HEK293 (cell line): Measurements from ENCODE around the gene DCBLD2.

Experiments
- REST ChIP-seq: fragments of 450-650 bp; formaldehyde crosslinking; IDR thresholded peaks from 2 replicates; pipeline ENCODE4 v1.5.1; 2016; ENCODE audit warnings: missing biosample characterization, missing genetic modification characterization
- SALL2 ChIP-seq: fragments of 450-650 bp; formaldehyde crosslinking; IDR thresholded peaks from 2 replicates; pipeline ENCODE4 v1.5.0; 2017; ENCODE audit warnings: missing biosample characterization, mild to moderate bottlenecking, missing genetic modification characterization, borderline replicate concordance
- ZFP37 ChIP-seq: fragments of 450-650 bp; formaldehyde crosslinking; IDR thresholded peaks from 2 replicates; pipeline ENCODE4 v1.5.1; 2016; ENCODE audit warnings: missing biosample characterization, missing genetic modification characterization
- ZNF274 ChIP-seq, 2 experiments: fragments of 200-500 bp in 1 of 2; fragments of 450-650 bp in 1 of 2; sonication (Bioruptor generic) in 1 of 2; formaldehyde crosslinking in 1 of 2; IDR thresholded peaks; 2 replicates each; pipeline versions ENCODE4 v1.5.1 to v1.6.1; 2014 to 2016; ENCODE audit warnings: borderline replicate concordance in 1 of 2, inconsistent platforms in 1 of 2, low read length in 1 of 2, missing biosample characterization in 1 of 2, missing genetic modification characterization in 1 of 2
- ZNF416 ChIP-seq: fragments of 450-650 bp; formaldehyde crosslinking; IDR thresholded peaks from 2 replicates; pipeline ENCODE4 v1.5.1; 2016; ENCODE audit warnings: missing biosample characterization, missing genetic modification characterization
- ZNF600 ChIP-seq: fragments of 450-650 bp; formaldehyde crosslinking; IDR thresholded peaks from 2 replicates; pipeline ENCODE4 v1.5.1; 2016; ENCODE audit warnings: missing biosample characterization, missing genetic modification characterization
- ZNF843 ChIP-seq: fragments of 450-650 bp; formaldehyde crosslinking; IDR thresholded peaks from 2 replicates; pipeline ENCODE4 v1.5.1; 2016; ENCODE audit warnings: missing biosample characterization, missing genetic modification characterization
- TF ChIP-seq, protein P1 (sequence below): fragments of 450-650 bp; formaldehyde crosslinking; IDR thresholded peaks from 2 replicates; pipeline ENCODE4 v1.5.1; 2016; ENCODE audit warnings: missing biosample characterization, missing genetic modification characterization
- TF ChIP-seq, protein P2 (sequence below): fragments of 450-650 bp; formaldehyde crosslinking; IDR thresholded peaks from 2 replicates; pipeline ENCODE4 v1.5.1; 2016; ENCODE audit warnings: missing biosample characterization, missing genetic modification characterization

- TF ChIP-seq, protein P1, sequence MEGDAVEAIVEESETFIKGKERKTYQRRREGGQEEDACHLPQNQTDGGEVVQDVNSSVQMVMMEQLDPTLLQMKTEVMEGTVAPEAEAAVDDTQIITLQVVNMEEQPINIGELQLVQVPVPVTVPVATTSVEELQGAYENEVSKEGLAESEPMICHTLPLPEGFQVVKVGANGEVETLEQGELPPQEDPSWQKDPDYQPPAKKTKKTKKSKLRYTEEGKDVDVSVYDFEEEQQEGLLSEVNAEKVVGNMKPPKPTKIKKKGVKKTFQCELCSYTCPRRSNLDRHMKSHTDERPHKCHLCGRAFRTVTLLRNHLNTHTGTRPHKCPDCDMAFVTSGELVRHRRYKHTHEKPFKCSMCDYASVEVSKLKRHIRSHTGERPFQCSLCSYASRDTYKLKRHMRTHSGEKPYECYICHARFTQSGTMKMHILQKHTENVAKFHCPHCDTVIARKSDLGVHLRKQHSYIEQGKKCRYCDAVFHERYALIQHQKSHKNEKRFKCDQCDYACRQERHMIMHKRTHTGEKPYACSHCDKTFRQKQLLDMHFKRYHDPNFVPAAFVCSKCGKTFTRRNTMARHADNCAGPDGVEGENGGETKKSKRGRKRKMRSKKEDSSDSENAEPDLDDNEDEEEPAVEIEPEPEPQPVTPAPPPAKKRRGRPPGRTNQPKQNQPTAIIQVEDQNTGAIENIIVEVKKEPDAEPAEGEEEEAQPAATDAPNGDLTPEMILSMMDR (tag by site-specific recombination) = no peak
- TF ChIP-seq ZNF843 (tag by site-specific recombination) = no peak
- TF ChIP-seq REST (tag by site-specific recombination) = no peak
- TF ChIP-seq ZNF274 (IDR thresholded peaks at IDR 0.05; ENCODE audit: low read length) = no peak
- TF ChIP-seq ZNF274 (tag by site-specific recombination; IDR thresholded peaks at IDR 0.05; ENCODE audit: borderline replicate concordance) = no peak
- no peak for TF ChIP-seq ZNF600 (tag by site-specific recombination)
- TF ChIP-seq, protein P2, sequence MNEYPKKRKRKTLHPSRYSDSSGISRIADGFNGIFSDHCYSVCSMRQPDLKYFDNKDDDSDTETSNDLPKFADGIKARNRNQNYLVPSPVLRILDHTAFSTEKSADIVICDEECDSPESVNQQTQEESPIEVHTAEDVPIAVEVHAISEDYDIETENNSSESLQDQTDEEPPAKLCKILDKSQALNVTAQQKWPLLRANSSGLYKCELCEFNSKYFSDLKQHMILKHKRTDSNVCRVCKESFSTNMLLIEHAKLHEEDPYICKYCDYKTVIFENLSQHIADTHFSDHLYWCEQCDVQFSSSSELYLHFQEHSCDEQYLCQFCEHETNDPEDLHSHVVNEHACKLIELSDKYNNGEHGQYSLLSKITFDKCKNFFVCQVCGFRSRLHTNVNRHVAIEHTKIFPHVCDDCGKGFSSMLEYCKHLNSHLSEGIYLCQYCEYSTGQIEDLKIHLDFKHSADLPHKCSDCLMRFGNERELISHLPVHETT (tag by site-specific recombination) = no peak
- no peak for TF ChIP-seq ZFP37
- no peak for TF ChIP-seq ZNF416 (tag by site-specific recombination)
- TF ChIP-seq SALL2 = no peak
Measured at GRCh38 chr3:98801043-98801747, 100.3 kb downstream of the DCBLD2 start.
